Endodermal cell (in vitro differentiated cells): ENCODE data around the gene EIF4G3. TPM values are rescaled to one million over a fixed set of nuclear protein-coding genes. Genes with fewer than 3 reads are reported as not detected.

Experiments used
- DNase-seq: peaks from one replicate; pipeline ENCODE4 v3.0.0-alpha.2; 2017
- H3K27ac ChIP-seq: 2 replicates; pipeline ENCODE4 v1.5.1; 2013; ENCODE audit warnings: mild to moderate bottlenecking, low read depth, low read length, moderate library complexity
- H3K27me3 ChIP-seq: 2 replicates; pipeline ENCODE4 v1.6.1; 2013; ENCODE audit warnings: mild to moderate bottlenecking, low read length, moderate library complexity; ENCODE audit not compliant: insufficient read depth, control insufficient read depth, poor library complexity, severe bottlenecking
- H3K36me3 ChIP-seq: 2 replicates; pipeline ENCODE4 v1.7.0; 2013; ENCODE audit warnings: mild to moderate bottlenecking, low read length, moderate library complexity; ENCODE audit not compliant: control insufficient read depth, insufficient read depth
- H3K4me1 ChIP-seq: one replicate; pipeline ENCODE4 v1.7.0; 2013; ENCODE audit warnings: low read length; ENCODE audit not compliant: control insufficient read depth, insufficient read depth
- H3K4me3 ChIP-seq: 2 replicates; pipeline ENCODE4 v1.5.1; 2013; ENCODE audit warnings: mild to moderate bottlenecking, low read length, moderate library complexity
- H3K9ac ChIP-seq: 2 replicates; pipeline ENCODE4 v1.6.1; 2013; ENCODE audit warnings: mild to moderate bottlenecking, low read length, moderate library complexity; ENCODE audit not compliant: poor library complexity, severe bottlenecking; ENCODE audit errors: extremely low read depth
- H3K9me3 ChIP-seq: 2 replicates; pipeline ENCODE4 v1.6.1; 2013; ENCODE audit warnings: mild to moderate bottlenecking, low read length, moderate library complexity; ENCODE audit not compliant: control insufficient read depth
- H3K27ac Mint-ChIP-seq: 2 replicates; pipeline ENCODE4 v1.8.0; 2020; ENCODE audit warnings: mixed read lengths
- H3K27me3 Mint-ChIP-seq: 2 replicates; pipeline ENCODE4 v1.8.0; 2021; ENCODE audit warnings: mild to moderate bottlenecking, mixed read lengths; ENCODE audit not compliant: insufficient read depth
- H3K36me3 Mint-ChIP-seq: 2 replicates; pipeline ENCODE4 v1.8.0; 2020; ENCODE audit warnings: low read depth, mixed read lengths
- H3K4me1 Mint-ChIP-seq: 2 replicates; pipeline ENCODE4 v1.8.0; 2020; ENCODE audit warnings: mixed read lengths
- H3K4me3 Mint-ChIP-seq: 2 replicates; pipeline ENCODE4 v1.8.0; 2020; ENCODE audit warnings: mild to moderate bottlenecking, moderate library complexity, mixed read lengths
- H3K9me3 Mint-ChIP-seq: 2 replicates; pipeline ENCODE4 v1.8.0; 2020; ENCODE audit warnings: mild to moderate bottlenecking, mixed read lengths
- WGBS, 2 experiments: methylation state at CpG; one replicate each; pipeline versions ENCODE4 v1.1.5 to v1.1.7; 2013; ENCODE audit warnings: missing lambda C conversion rate in 2 of 2, mixed read lengths in 1 of 2; ENCODE audit not compliant: insufficient coverage in 1 of 2, insufficient read length in 1 of 2; 5-methylcytosine and 5-hydroxymethylcytosine counted together
- total RNA-seq, 2 donors: library from RNA; stranded (reverse); fragmentation: NEBNext Ultra II Directional in 1 of 2; extraction: Animal tissue kit (Norgen Biotek cat#: 25700) in 1 of 2; gene quantifications; 2 replicates in 1 of 2; 3 replicates in 1 of 2; pipeline ENCODE4 v1.2.1, GENCODE V29; 2021
- TF ChIP-seq, protein P1 (sequence below): fragments of 200-600 bp; sonication (generic); conservative IDR thresholded peaks from 2 replicates; pipeline ENCODE4 v1.5.0; 2021; ENCODE audit warnings: antibody characterized with exemption, mild to moderate bottlenecking

EIF4G3 gene
- total RNA-seq, 2 donors from 2014 or later: 101 to 103 TPM

DNA sequence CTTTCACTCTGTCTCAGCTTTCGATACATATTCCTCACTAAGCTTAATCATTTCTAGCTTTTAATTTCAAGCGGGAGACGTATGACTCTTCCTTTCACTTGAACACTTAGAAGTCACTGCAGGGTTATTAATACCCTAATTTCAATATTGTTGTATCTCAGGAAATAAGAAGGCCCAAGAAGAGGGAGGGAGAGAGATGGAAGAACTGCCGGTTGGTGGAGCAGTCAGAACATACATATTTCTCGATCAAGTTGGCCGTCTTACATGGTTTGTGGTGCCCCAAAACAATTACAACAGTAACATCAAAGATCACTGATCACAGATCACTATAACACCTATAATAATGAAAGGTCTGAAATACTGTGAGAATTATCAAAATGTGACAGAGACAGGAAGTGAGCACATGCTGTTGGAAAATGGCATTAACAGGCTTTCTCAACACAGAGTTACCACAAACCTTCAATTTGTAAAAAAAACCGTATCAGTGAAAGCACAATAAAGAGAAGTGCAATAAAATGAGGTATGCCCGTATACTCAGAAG is 244.2 kb downstream of the EIF4G3 start:
- no peaks in the 10 kb centered on the region for H3K27me3 Mint-ChIP-seq
- Histone ChIP-seq H3K4me1 (no peaks in the 10 kb centered on the region), H3K27me3 (no peaks in the 10 kb centered on the region), H3K9me3 (no peaks in the 10 kb centered on the region), H3K36me3 (peaks cover 33% of the 10 kb centered on the region), H3K27ac (no peak overlapping the region), H3K9ac (no peak overlapping the region), H3K4me3 (no peak overlapping the region)
- H3K4me1 Mint-ChIP-seq: no peaks in the 10 kb centered on the region
- peaks cover 38% of the 10 kb centered on the region for H3K36me3 Mint-ChIP-seq
- DNase-seq: no peak
- 95 to 96% methylated on average over 3 to 8 of the region's 8 CpGs for WGBS, 2 experiments
- TF ChIP-seq, protein P1, sequence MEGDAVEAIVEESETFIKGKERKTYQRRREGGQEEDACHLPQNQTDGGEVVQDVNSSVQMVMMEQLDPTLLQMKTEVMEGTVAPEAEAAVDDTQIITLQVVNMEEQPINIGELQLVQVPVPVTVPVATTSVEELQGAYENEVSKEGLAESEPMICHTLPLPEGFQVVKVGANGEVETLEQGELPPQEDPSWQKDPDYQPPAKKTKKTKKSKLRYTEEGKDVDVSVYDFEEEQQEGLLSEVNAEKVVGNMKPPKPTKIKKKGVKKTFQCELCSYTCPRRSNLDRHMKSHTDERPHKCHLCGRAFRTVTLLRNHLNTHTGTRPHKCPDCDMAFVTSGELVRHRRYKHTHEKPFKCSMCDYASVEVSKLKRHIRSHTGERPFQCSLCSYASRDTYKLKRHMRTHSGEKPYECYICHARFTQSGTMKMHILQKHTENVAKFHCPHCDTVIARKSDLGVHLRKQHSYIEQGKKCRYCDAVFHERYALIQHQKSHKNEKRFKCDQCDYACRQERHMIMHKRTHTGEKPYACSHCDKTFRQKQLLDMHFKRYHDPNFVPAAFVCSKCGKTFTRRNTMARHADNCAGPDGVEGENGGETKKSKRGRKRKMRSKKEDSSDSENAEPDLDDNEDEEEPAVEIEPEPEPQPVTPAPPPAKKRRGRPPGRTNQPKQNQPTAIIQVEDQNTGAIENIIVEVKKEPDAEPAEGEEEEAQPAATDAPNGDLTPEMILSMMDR: no peak
- no peak overlapping the region for H3K27ac Mint-ChIP-seq
- no peaks in the 10 kb centered on the region for H3K9me3 Mint-ChIP-seq
- H3K4me3 Mint-ChIP-seq: no peak overlapping the region

DNA sequence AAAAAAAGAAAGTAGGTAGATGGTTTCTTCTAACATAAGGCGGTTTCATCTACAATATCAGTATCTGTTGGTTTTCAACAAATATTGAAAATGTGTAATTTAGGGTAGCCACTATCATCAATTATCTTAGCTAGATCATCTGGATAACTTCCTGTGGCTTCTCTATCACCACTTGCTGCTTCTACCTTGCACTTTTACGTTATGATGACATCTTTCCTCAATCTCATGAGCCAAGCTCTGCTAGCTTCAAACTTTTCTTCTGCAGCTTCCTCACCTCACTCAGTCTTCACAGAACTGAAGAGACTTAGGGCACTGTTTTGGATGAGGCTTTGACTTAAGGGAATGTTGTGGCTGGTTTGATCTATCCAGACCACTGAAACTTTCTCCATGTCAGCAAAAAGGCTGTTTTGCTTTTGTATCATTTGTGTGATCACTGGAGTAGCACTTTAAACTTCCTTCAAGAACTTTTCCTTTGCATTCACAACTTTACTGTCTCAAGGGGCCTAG is 244.7 kb downstream of the EIF4G3 start:
- Histone ChIP-seq H3K4me1 (no peaks in the 10 kb centered on the region), H3K4me3 (no peak overlapping the region), H3K36me3 (peaks cover 33% of the 10 kb centered on the region), H3K27ac (no peak overlapping the region), H3K27me3 (no peaks in the 10 kb centered on the region), H3K9ac (no peak overlapping the region), H3K9me3 (no peaks in the 10 kb centered on the region)
- Mint-ChIP-seq H3K36me3 (peaks cover 38% of the 10 kb centered on the region), H3K27me3 (no peaks in the 10 kb centered on the region), H3K27ac (no peak overlapping the region), H3K9me3 (no peaks in the 10 kb centered on the region), H3K4me3 (no peak overlapping the region), H3K4me1 (no peaks in the 10 kb centered on the region)
- WGBS, 2 experiments: 100% methylated on average over 1 of the region's 2 CpGs
- TF ChIP-seq, protein P1: no peak
- DNase-seq: no peak

DNA sequence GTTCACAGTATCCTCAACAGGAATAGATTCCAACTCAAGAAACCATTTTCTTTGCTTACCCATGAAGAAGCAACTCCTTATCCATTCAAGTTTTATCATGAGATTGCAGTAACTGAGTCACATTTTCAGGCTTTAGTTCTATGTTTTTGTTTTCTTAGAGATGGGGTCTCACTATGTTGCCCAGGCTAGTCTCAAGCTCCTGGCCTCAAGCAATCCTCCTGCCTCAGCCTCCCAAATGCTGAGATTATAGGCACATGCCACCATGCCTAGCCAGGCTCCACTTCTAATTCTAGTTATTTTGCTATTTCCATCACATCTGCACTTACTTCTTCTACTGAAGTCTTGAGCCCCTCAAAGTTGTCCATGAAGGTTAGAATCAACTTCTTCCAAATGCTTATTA is 246.3 kb downstream of the EIF4G3 start:
- Histone ChIP-seq H3K27ac (no peak overlapping the region), H3K36me3 (peaks cover 30% of the 10 kb centered on the region), H3K4me3 (no peak overlapping the region), H3K27me3 (no peaks in the 10 kb centered on the region), H3K9ac (no peak overlapping the region), H3K4me1 (no peaks in the 10 kb centered on the region), H3K9me3 (no peaks in the 10 kb centered on the region)
- DNase-seq: no peak
- peaks cover 38% of the 10 kb centered on the region for H3K36me3 Mint-ChIP-seq
- no peaks in the 10 kb centered on the region for H3K4me1 Mint-ChIP-seq
- H3K4me3 Mint-ChIP-seq: no peak overlapping the region
- TF ChIP-seq, protein P1: no peak
- no peaks in the 10 kb centered on the region for H3K9me3 Mint-ChIP-seq
- no peaks in the 10 kb centered on the region for H3K27me3 Mint-ChIP-seq
- H3K27ac Mint-ChIP-seq: no peak overlapping the region
